PC-3 (cell line): ENCODE data around the gene KREMEN2. TPM values are rescaled to one million over a fixed set of nuclear protein-coding genes. Genes with fewer than 3 reads are reported as not detected.

Source experiments
- ATAC-seq: fragments of 200-7000 bp; cut with Tn5 transposase; 2 replicates; pipeline ENCODE4 v1.9.1; 2020; ENCODE audit warnings: mild to moderate bottlenecking, moderate library complexity
- BruUV-seq: library from RNA; stranded (reverse); fragments of 400-500 nt; replicated peaks from 2 replicates; lab custom pipeline; 2021; lab: Mats Ljungman, UMichigan
- CTCF ChIA-PET: fragments of 300-600 bp; sonication (Branson Sonifier 250); formaldehyde crosslinking; loops from one replicate; lab custom pipeline; 2022; ENCODE audit warnings: antibody characterized with exemption; lab: Charles Lee
- POLR2A ChIA-PET: fragments of 300-600 bp; sonication (Branson Sonifier 250); formaldehyde crosslinking; loops from one replicate; lab custom pipeline; 2022; ENCODE audit warnings: antibody characterized with exemption; ENCODE audit not compliant: unreplicated experiment; lab: Charles Lee
- DNase-seq: peaks from one replicate; pipeline ENCODE4 v3.0.0-alpha.2; 2015
- H2AFZ ChIP-seq: fragments of 300-600 bp; sonication (generic); 2 replicates; pipeline ENCODE4 v1.6.0; 2016; ENCODE audit warnings: antibody characterized with exemption, low read length
- H3F3A ChIP-seq: fragments of 300-600 bp; sonication (generic); one replicate; pipeline ENCODE4 v1.6.0; 2017; ENCODE audit warnings: antibody characterized with exemption, low read length, control low read depth, mild to moderate bottlenecking; ENCODE audit not compliant: unreplicated experiment
- H3K27ac ChIP-seq: fragments of 300-600 bp; sonication (generic); 2 replicates; pipeline ENCODE4 v1.5.1; 2016; ENCODE audit warnings: mild to moderate bottlenecking, low read length
- H3K27me3 ChIP-seq: fragments of 300-600 bp; sonication (generic); 2 replicates; pipeline ENCODE4 v1.6.1; 2016; ENCODE audit warnings: low read length, mixed read lengths
- H3K36me3 ChIP-seq: fragments of 300-600 bp; sonication (generic); 2 replicates; pipeline ENCODE4 v1.6.1; 2016; ENCODE audit warnings: low read depth, mixed run types, low read length, mixed read lengths
- H3K4me1 ChIP-seq: fragments of 300-600 bp; sonication (generic); 2 replicates; pipeline ENCODE4 v1.5.1; 2016; ENCODE audit warnings: low read length; ENCODE audit not compliant: insufficient read depth
- H3K4me2 ChIP-seq: fragments of 300-600 bp; sonication (generic); 2 replicates; pipeline ENCODE4 v1.6.0; 2016; ENCODE audit warnings: low read length
- H3K4me3 ChIP-seq: fragments of 300-600 bp; sonication (generic); 2 replicates; pipeline ENCODE4 v1.5.1; 2016; ENCODE audit warnings: mild to moderate bottlenecking, low read length, mixed read lengths
- H3K79me2 ChIP-seq: fragments of 300-600 bp; sonication (generic); 2 replicates; pipeline ENCODE4 v1.6.1; 2017; ENCODE audit warnings: low read length, mixed read lengths
- H3K9ac ChIP-seq: fragments of 300-600 bp; sonication (generic); 2 replicates; pipeline ENCODE4 v1.6.0; 2016; ENCODE audit warnings: mild to moderate bottlenecking, low read length
- H3K9me2 ChIP-seq: fragments of 300-600 bp; sonication (generic); replicated peaks from 2 replicates; pipeline ENCODE4 v1.6.1; 2016; ENCODE audit warnings: mixed run types, low read length, mixed read lengths
- H3K9me3 ChIP-seq: fragments of 300-600 bp; sonication (generic); 2 replicates; pipeline ENCODE4 v1.6.1; 2016; ENCODE audit warnings: low read length, mixed read lengths
- H4K20me1 ChIP-seq: fragments of 300-600 bp; sonication (generic); 2 replicates; pipeline ENCODE4 v1.6.1; 2016; ENCODE audit warnings: low read length, mixed read lengths
- EZH2 ChIP-seq: fragments of 300-600 bp; sonication (generic); IDR thresholded peaks from one replicate; pipeline ENCODE4 v1.6.1; 2017; ENCODE audit warnings: antibody characterized with exemption, mild to moderate bottlenecking, low read length; ENCODE audit not compliant: unreplicated experiment
- EZH2phosphoT487 ChIP-seq: fragments of 300-600 bp; sonication (generic); IDR thresholded peaks from 2 replicates; pipeline ENCODE4 v1.6.1; 2018; ENCODE audit warnings: mild to moderate bottlenecking, antibody characterized with exemption, low read length, borderline replicate concordance
- intact Hi-C: fragments of 100-400 bp; cut with micrococcal nuclease; formaldehyde crosslinking; loops from 2 replicates; pipeline ENCODE4 v1.9.0; 2023
- total RNA-seq: library from RNA; depleted of rRNA; stranded (reverse); fragments of >200 nt; gene quantifications from 2 replicates; pipeline ENCODE4 v1.2.3, GENCODE V29; 2014
- TF ChIP-seq, protein P1 (sequence below): fragments of 300-600 bp; sonication (generic); conservative IDR thresholded peaks from 2 replicates; pipeline ENCODE4 v1.5.1; 2017; ENCODE audit warnings: antibody characterized with exemption, low read depth, mild to moderate bottlenecking, low read length

The KREMEN2 gene
- total RNA-seq, 1 experiment from 2014 or later, result 3.6 TPM

GRCh38 chr16:3007059-3007956, 43.2 kb downstream of the KREMEN2 start:
- no peak overlapping the region for H3K4me2 ChIP-seq
- no peaks in the 10 kb centered on the region for H4K20me1 ChIP-seq
- ATAC-seq (no peak), DNase-seq (no peak)
- H3K27me3 ChIP-seq, result no peaks in the 10 kb centered on the region
- no peak overlapping the region for H3K4me3 ChIP-seq
- POLR2A ChIA-PET, result no interaction called here
- TF ChIP-seq EZH2 (no peak), EZH2phosphoT487 (no peak)
- TF ChIP-seq, protein P1, sequence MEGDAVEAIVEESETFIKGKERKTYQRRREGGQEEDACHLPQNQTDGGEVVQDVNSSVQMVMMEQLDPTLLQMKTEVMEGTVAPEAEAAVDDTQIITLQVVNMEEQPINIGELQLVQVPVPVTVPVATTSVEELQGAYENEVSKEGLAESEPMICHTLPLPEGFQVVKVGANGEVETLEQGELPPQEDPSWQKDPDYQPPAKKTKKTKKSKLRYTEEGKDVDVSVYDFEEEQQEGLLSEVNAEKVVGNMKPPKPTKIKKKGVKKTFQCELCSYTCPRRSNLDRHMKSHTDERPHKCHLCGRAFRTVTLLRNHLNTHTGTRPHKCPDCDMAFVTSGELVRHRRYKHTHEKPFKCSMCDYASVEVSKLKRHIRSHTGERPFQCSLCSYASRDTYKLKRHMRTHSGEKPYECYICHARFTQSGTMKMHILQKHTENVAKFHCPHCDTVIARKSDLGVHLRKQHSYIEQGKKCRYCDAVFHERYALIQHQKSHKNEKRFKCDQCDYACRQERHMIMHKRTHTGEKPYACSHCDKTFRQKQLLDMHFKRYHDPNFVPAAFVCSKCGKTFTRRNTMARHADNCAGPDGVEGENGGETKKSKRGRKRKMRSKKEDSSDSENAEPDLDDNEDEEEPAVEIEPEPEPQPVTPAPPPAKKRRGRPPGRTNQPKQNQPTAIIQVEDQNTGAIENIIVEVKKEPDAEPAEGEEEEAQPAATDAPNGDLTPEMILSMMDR, result no peak
- H3K9me3 ChIP-seq, result no peaks in the 10 kb centered on the region
- intact Hi-C loops, result no loop called here
- no TSS peak for BruUV-seq
- CTCF ChIA-PET, result no interaction called here
- H3K36me3 ChIP-seq, result no peaks in the 10 kb centered on the region
- no peaks in the 10 kb centered on the region for H3F3A ChIP-seq
- H3K9ac ChIP-seq, result no peak overlapping the region
- H3K4me1 ChIP-seq, result peaks cover 24% of the 10 kb centered on the region
- no peaks in the 10 kb centered on the region for H3K9me2 ChIP-seq
- 0 out of 2 replicates have a peak, but pooled peaks cover 3% of the 10 kb centered on the region for H3K79me2 ChIP-seq
- no peak overlapping the region for H3K27ac ChIP-seq
- no peak overlapping the region for H2AFZ ChIP-seq

DNA sequence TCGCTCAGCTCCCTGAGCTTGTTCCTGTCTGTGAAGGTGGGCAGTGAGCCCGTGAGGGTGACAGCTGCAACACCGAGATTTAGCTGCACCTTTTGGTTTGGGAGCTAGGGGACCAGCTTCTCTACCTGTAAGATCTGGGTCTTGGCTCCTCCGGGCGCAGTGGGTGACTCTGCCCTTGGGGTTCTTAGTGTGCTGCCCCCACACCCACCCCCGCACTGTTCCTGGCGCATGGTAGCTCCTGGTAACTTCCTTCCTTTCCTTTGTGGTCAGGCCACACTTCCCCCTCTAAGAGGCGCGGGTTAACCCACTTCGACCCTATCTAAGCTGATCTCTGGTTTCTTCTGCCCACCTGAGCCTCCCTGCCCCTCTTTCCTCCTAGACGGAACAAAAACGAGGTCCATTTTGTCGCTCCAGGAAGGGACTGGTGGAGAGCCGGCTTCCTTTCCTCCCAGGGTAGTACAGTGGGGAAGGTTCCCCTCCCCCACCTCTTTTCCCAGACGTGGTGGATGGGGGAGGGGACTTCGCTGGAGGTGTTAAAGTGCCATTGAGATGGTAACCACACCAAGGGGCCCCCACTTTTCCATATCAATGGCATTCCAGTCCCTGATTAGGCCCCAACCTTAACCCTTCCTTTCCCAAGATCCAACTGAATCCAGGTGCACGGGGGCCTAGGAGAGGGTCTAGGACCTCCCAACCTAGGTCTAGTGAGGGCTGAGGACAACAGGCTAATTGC, 44.0 kb downstream of the KREMEN2 start:
- TF ChIP-seq, protein P1, result no peak
- TF ChIP-seq EZH2, result no peak
- no peak for TF ChIP-seq EZH2phosphoT487
- no peak overlapping the region for H3K9ac ChIP-seq
- H3K9me2 ChIP-seq, result no peaks in the 10 kb centered on the region
- no peak overlapping the region for H3K27ac ChIP-seq
- BruUV-seq, result no TSS peak
- no peaks in the 10 kb centered on the region for H3F3A ChIP-seq
- 0 out of 2 replicates have a peak, but pooled peaks cover 3% of the 10 kb centered on the region for H3K79me2 ChIP-seq
- no peaks in the 10 kb centered on the region for H3K36me3 ChIP-seq
- CTCF ChIA-PET, result no interaction called here
- no peaks in the 10 kb centered on the region for H3K27me3 ChIP-seq
- intact Hi-C loops, result no loop called here
- H3K9me3 ChIP-seq, result no peaks in the 10 kb centered on the region
- ATAC-seq (no peak), DNase-seq (no peak)
- H3K4me1 ChIP-seq, result peaks cover 30% of the 10 kb centered on the region
- POLR2A ChIA-PET, result no interaction called here
- H3K4me2 ChIP-seq, result no peak overlapping the region
- H2AFZ ChIP-seq, result no peak overlapping the region
- no peak overlapping the region for H3K4me3 ChIP-seq
- no peaks in the 10 kb centered on the region for H4K20me1 ChIP-seq
